ENCODE measurements around the gene CIB2. TPM values are rescaled to one million over a fixed set of nuclear protein-coding genes. Genes with fewer than 3 reads are reported as not detected.

The CIB2 gene
- total RNA-seq, 1 experiment from 2014 or later: 17.3 TPM

- no peak overlapping the region for H3K9ac ChIP-seq (ENCODE audit: low read length)
- no peaks in the 10 kb centered on the region for H3K4me1 ChIP-seq (ENCODE audit: control insufficient read depth in 1 of 2, insufficient read depth in 2 of 2, low read length in 2 of 2)
- no peaks in the 10 kb centered on the region for H4K20me1 ChIP-seq (ENCODE audit: insufficient read depth)
- H3K27me3 ChIP-seq (ENCODE audit: insufficient read depth, low read length): no peaks in the 10 kb centered on the region
- H3K4me2 ChIP-seq (ENCODE audit: low read length): no peak overlapping the region
- ATAC-seq: peak; percentile 90
- no TSS peak for BruUV-seq (replicated peaks)
- ChIA-PET CTCF (interaction anchor here (1.4 to 4.3 kb wide), 3 partner anchors 18 to 65 kb away, joined by 7 to 39 read pairs (median 27); no protein-coding TSS in a partner anchor), RAD21 (ENCODE audit: low non-redundant PET in 1 of 2, low total read pairs in 2 of 2, uncharacterized antibody in 2 of 2, unreplicated experiment in 2 of 2) (interaction anchor here (0.5 to 1.4 kb wide), 4 partner anchors 18 to 64 kb away, joined by 4 to 6 read pairs (median 4); no protein-coding TSS in a partner anchor), POLR2A (no interaction called here)
- H3K79me2 ChIP-seq (ENCODE audit: insufficient read depth, low read length): no peaks in the 10 kb centered on the region
- no peak overlapping the region for H2AFZ ChIP-seq (ENCODE audit: low read depth, low read length, poor library complexity, severe bottlenecking)
- no peaks in the 10 kb centered on the region for H3K9me2 ChIP-seq (ENCODE audit: insufficient read depth)
- H3K9me3 ChIP-seq (ENCODE audit: control insufficient read depth in 1 of 2, insufficient read depth in 1 of 2, low read depth in 1 of 2, low read length in 2 of 2): no peaks in the 10 kb centered on the region
- H3K27ac ChIP-seq (ENCODE audit: low read depth, low read length): no peak overlapping the region
- H3K4me3 ChIP-seq (replicated peaks in 1 of 2; ENCODE audit: low read depth in 1 of 2, low read length in 2 of 2): no peak overlapping the region
- DNase-seq (ENCODE audit: low read depth, low spot score): peak; percentile 13
- peaks cover 0 to 3% of the 10 kb centered on the region in 2 experiments; a peak in 1 of 4 replicates for H3K36me3 ChIP-seq (ENCODE audit: control insufficient read depth in 1 of 2, insufficient read depth in 2 of 2, low read length in 2 of 2)
- intact Hi-C loops (cut with micrococcal nuclease): loop anchor here (1.0 kb wide), 2 partner anchors 64 kb away; no protein-coding TSS in a partner anchor
- TF ChIP-seq ELF1 (IDR thresholded peaks at IDR 0.05; ENCODE audit: borderline replicate concordance, low read depth) (no peak), RAD21 (IDR thresholded peaks at IDR 0.05; ENCODE audit: low read depth) (peak; percentile 94), ZNF274 (IDR thresholded peaks at IDR 0.05; ENCODE audit: low read depth, low read length) (no peak), POLR2AphosphoS5 (IDR thresholded peaks at IDR 0.05; ENCODE audit: low read depth, low read length) (no peak), ZFX (IDR thresholded peaks at IDR 0.05) (no peak), CBX3 (IDR thresholded peaks at IDR 0.05; ENCODE audit: low read depth) (no peak), YY1 (IDR thresholded peaks at IDR 0.05; ENCODE audit: extremely low read depth, insufficient replicate concordance, low read depth, low read length) (peak; percentile 65), POLR2A (IDR thresholded peaks at IDR 0.05; ENCODE audit: borderline replicate concordance, extremely low read depth, insufficient read depth, insufficient read length) (no peak), CEBPB (IDR thresholded peaks at IDR 0.05; ENCODE audit: low read depth) (no peak), FOSL1 (IDR thresholded peaks at IDR 0.05; ENCODE audit: low read depth) (no peak), CTCF (IDR thresholded peaks at IDR 0.05 in 2 of 3, conservative IDR thresholded peaks at IDR 0.05 in 1 of 3; ENCODE audit: borderline replicate concordance in 1 of 3, insufficient read depth in 1 of 3, low read depth in 2 of 3, low read length in 2 of 3) (peak; percentile 87 to 89 (median 89)), JUND (IDR thresholded peaks at IDR 0.05) (no peak), REST (IDR thresholded peaks at IDR 0.05; ENCODE audit: low read depth) (no peak), EZH2phosphoT487 (IDR thresholded peaks at IDR 0.05; ENCODE audit: borderline replicate concordance) (no peak), EZH2 (IDR thresholded peaks at IDR 0.05) (no peak), SRF (IDR thresholded peaks at IDR 0.05; ENCODE audit: low read depth) (no peak), EGR1 (IDR thresholded peaks at IDR 0.05; ENCODE audit: low read depth) (no peak), TCF7L2 (IDR thresholded peaks at IDR 0.05; ENCODE audit: borderline replicate concordance, extremely low read depth, insufficient read depth, insufficient read length) (no peak), SIN3A (IDR thresholded peaks at IDR 0.05; ENCODE audit: low read depth) (no peak), SP1 (IDR thresholded peaks at IDR 0.05; ENCODE audit: low read depth) (no peak)
- TF ChIP-seq, protein P1, sequence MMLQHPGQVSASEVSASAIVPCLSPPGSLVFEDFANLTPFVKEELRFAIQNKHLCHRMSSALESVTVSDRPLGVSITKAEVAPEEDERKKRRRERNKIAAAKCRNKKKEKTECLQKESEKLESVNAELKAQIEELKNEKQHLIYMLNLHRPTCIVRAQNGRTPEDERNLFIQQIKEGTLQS (IDR thresholded peaks at IDR 0.05): no peak
- TF ChIP-seq, protein P2, sequence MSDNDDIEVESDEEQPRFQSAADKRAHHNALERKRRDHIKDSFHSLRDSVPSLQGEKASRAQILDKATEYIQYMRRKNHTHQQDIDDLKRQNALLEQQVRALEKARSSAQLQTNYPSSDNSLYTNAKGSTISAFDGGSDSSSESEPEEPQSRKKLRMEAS (IDR thresholded peaks at IDR 0.05): no peak
These were observed 46.2 kb upstream of the CIB2 start for GRCh38 chr15:78177447-78177873.

Measured in HCT116 (cell line).